HepG2 (cell line): ENCODE results near the gene RNF123. TPM values are rescaled to one million over a fixed set of nuclear protein-coding genes. Genes with fewer than 3 reads are reported as not detected.

Experiments used
- FOXJ3 ChIP-seq: sonication (generic); formaldehyde crosslinking; IDR thresholded peaks from 2 replicates; pipeline ENCODE4 v1.4.0; 2020; ENCODE audit warnings: missing genetic modification reagents, mild to moderate bottlenecking, borderline replicate concordance
- HIC2 ChIP-seq: sonication (generic); formaldehyde crosslinking; IDR thresholded peaks from 2 replicates; pipeline ENCODE4 v1.9.0; 2022; ENCODE audit warnings: low read depth, missing genetic modification reagents
- NFAT5 ChIP-seq: sonication (generic); formaldehyde crosslinking; IDR thresholded peaks from 2 replicates; pipeline ENCODE4 v1.4.0; 2020; ENCODE audit warnings: missing genetic modification reagents
- RERE ChIP-seq: IDR thresholded peaks from 2 replicates; pipeline ENCODE4 v1.6.1; 2016; ENCODE audit warnings: low read depth, missing genetic modification reagents, missing compliant biosample characterization
- TCF7L2 ChIP-seq: IDR thresholded peaks from 2 replicates; pipeline ENCODE4 v1.6.1; 2011; ENCODE audit warnings: mild to moderate bottlenecking, low read depth, low read length, moderate library complexity
- ZNF280D ChIP-seq: sonication (generic); formaldehyde crosslinking; IDR thresholded peaks from 2 replicates; pipeline ENCODE4 v1.5.1; 2020; ENCODE audit warnings: mild to moderate bottlenecking, missing genetic modification reagents
- ZNF790 ChIP-seq: sonication (generic); formaldehyde crosslinking; IDR thresholded peaks from 2 replicates; pipeline ENCODE4 v1.8.0; 2022; ENCODE audit warnings: missing genetic modification reagents, mild to moderate bottlenecking, borderline replicate concordance
- polyA plus RNA-seq, 8 experiments: library from polyadenylated mRNA; depleted of rRNA in 3 of 8; stranded (reverse) in 7 of 8; unstranded in 1 of 8; fragments of >200 nt; fragmentation: Illumina TruSeq in 4 of 8; extraction: Trizol in 4 of 8; gene quantifications; 2 replicates each; pipeline versions ENCODE4 v1.2.1 to v1.2.3, GENCODE V29; 2011 to 2016; ENCODE audit warnings: low read depth in 4 of 8, missing spikeins in 1 of 8, mixed read lengths in 1 of 8; ENCODE audit not compliant: insufficient read depth in 1 of 8
- total RNA-seq, 5 experiments: library from RNA; depleted of rRNA; stranded (reverse); fragments of >200 nt; fragmentation: Illumina TruSeq; extraction: Trizol; gene quantifications; 2 replicates each; pipeline ENCODE4 v1.2.3, GENCODE V29; 2016; ENCODE audit warnings: low read depth in 1 of 5
- TF ChIP-seq, protein P1 (sequence below): sonication (generic); formaldehyde crosslinking; IDR thresholded peaks from 2 replicates; pipeline ENCODE4 v1.4.0; 2020; ENCODE audit warnings: mild to moderate bottlenecking, low read depth, missing genetic modification reagents
- TF ChIP-seq, protein P2 (sequence below): IDR thresholded peaks from 2 replicates; pipeline ENCODE4 v1.6.1; 2016; ENCODE audit warnings: mild to moderate bottlenecking, missing biosample characterization, missing genetic modification reagents

Gene RNF123
- total and polyA plus RNA-seq, 2 of the 13 experiments (the other 11 are each of a cell fraction or from before 2014, with no cell fraction given), result 29.9 to 82.2 TPM

DNA sequence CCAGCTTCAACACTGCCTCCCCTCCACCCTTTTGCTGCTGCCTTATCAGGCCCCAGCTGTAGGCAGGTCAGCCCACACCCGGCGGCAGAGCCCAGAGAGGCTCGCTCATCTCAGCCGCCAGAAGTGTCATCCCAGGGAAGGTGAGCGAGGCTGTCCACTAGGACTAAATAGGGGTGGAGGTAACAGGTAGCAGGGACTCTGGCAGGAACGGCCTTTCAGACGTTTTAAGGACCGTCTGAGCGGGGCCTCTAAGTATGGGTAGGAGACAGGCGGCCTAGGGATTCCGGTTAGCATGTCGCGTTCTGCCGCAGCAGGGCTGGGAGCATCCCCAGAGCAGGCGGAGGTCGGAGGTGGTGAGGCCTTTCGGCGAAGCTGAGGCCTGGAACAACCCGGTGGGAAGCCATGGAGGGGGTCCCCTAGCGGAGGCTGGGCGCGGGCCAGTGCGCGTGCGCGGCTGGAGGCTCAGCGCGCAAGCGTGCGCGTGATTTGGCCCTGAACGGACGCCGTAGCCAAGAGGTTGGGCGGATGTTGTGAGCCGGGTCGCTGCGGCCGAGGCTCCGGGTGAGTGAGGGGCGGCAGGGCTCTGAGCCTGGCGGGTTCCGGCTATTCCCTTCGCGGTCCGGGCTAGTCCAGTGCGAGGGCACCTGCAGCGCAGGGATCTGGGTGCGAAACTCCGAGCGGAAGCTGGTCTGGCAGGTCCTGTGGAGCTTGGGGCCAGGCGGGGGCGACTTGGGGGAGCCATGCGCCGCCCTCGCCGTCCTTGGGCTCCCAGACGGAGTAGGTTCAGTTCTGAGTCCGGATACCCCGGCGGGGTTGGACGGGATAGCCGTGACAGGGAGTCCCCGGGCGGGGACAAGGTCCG lies at the start of gene RNF123, which contains the start of gene MST1 (continued):
- TF ChIP-seq NFAT5 (CRISPR knock-in tag) (no peak), TCF7L2 (no peak), RERE (no peak), ZNF280D (CRISPR knock-in tag) (no peak), FOXJ3 (CRISPR knock-in tag) (0 out of 2 replicates have a peak, but pooled peaks have one; percentile 40), ZNF790 (CRISPR knock-in tag) (peak; percentile 20; the same call in 1 of the 2 replicates), HIC2 (CRISPR knock-in tag) (no peak)
- TF ChIP-seq, protein P1, sequence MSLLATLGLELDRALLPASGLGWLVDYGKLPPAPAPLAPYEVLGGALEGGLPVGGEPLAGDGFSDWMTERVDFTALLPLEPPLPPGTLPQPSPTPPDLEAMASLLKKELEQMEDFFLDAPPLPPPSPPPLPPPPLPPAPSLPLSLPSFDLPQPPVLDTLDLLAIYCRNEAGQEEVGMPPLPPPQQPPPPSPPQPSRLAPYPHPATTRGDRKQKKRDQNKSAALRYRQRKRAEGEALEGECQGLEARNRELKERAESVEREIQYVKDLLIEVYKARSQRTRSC (CRISPR knock-in tag), result 0 out of 2 replicates have a peak, but pooled peaks have one; percentile 61
- TF ChIP-seq, protein P2, sequence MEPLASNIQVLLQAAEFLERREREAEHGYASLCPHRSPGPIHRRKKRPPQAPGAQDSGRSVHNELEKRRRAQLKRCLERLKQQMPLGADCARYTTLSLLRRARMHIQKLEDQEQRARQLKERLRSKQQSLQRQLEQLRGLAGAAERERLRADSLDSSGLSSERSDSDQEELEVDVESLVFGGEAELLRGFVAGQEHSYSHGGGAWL, result no peak; the same call in 1 of the 2 replicates
